Right lobe of liver (tissue), 4 donors: ENCODE data around the gene ALDH3A2.
"Not testable (repeated sequence)": the region's sequence is repeated elsewhere in the genome, so short reads cannot be mapped to it uniquely, and the experiment has no call there.

Source experiments
- CTCF ChIP-seq, 4 donors: fragments of 200-600 bp in 3 of 4; fragments of 450-650 bp in 1 of 4; IDR thresholded peaks; one replicate each; pipeline versions ENCODE4 v1.5.1 to v1.8.0; 2016 to 2022; ENCODE audit warnings: antibody characterized with exemption in 4 of 4, mild to moderate bottlenecking in 2 of 4
- POLR2A ChIP-seq: fragments of 450-650 bp; IDR thresholded peaks from one replicate; pipeline ENCODE4 v1.6.1; 2017; ENCODE audit warnings: antibody characterized with exemption, mild to moderate bottlenecking
- donor health status: DM: no; HTN: no; CAD: no.
- donor health status: DM: no; HTN: no; CAD: no.
- donor health status: DM: no; HTN: yes; CAD: no.

GRCh38 chr17:19684909-19685580 is 36.5 kb downstream of the ALDH3A2 start:
- not testable (repeated sequence) for TF ChIP-seq CTCF (IDR thresholded peaks at IDR 0.05); POLR2A
